ENCODE results near the gene LIME1. TPM values are rescaled to one million over a fixed set of nuclear protein-coding genes. Genes with fewer than 3 reads are reported as not detected.

Gene LIME1
- total RNA-seq, 1 donor from 2014 or later = 6.8 TPM

GRCh38 chr20:63696628-63697356 lies 39.7 kb upstream of the LIME1 start, which contains the start of gene TNFRSF6B:
Gene TNFRSF6B (plus strand): TSS chr20:63696652. CDS start chr20:63696768, 116 bp downstream.
- DNase-seq = no peak

GRCh38 chr20:63697357-63697867 lies 39.1 kb upstream of the LIME1 start:
- no peak for DNase-seq

- DNase-seq = no peak
Measured at GRCh38 chr20:63697868-63698545, 38.5 kb upstream of the LIME1 start.

GRCh38 chr20:63698739-63699465 lies 37.6 kb upstream of the LIME1 start:
- DNase-seq = peak; percentile 33

- DNase-seq = no peak
Measured at GRCh38 chr20:63699466-63700198, 36.8 kb upstream of the LIME1 start.

GRCh38 chr20:63700199-63701050 lies 36.0 kb upstream of the LIME1 start:
- DNase-seq = no peak

- DNase-seq = no peak
Measured at GRCh38 chr20:63701051-63701328, 35.5 kb upstream of the LIME1 start.

GRCh38 chr20:63701329-63702035 lies 35.0 kb upstream of the LIME1 start:
- no peak for DNase-seq

- DNase-seq = no peak
Measured at GRCh38 chr20:63702036-63702665, 34.3 kb upstream of the LIME1 start.

- no peak for DNase-seq
Measured at GRCh38 chr20:63702751-63703470, 33.6 kb upstream of the LIME1 start.

GRCh38 chr20:63703471-63703975 lies 32.9 kb upstream of the LIME1 start:
- no peak for DNase-seq

- DNase-seq = no peak
Measured at GRCh38 chr20:63703976-63704748, 32.3 kb upstream of the LIME1 start.

- no peak for DNase-seq
Measured at GRCh38 chr20:63704749-63705117, 31.7 kb upstream of the LIME1 start.

GRCh38 chr20:63705232-63706026 lies 31.0 kb upstream of the LIME1 start:
- no peak for DNase-seq

GRCh38 chr20:63706027-63706695 lies 30.3 kb upstream of the LIME1 start:
- DNase-seq = no peak

- peak; percentile 43 for DNase-seq
Measured at GRCh38 chr20:63706852-63707557, 29.5 kb upstream of the LIME1 start.

All from tongue (tissue), 2 donors.